Activated CD8-positive, alpha-beta T cell treated with anti-CD3 and anti-CD28 coated beads for 36 hours (primary cell): ENCODE data around the gene GEMIN8. TPM values are rescaled to one million over a fixed set of nuclear protein-coding genes. Genes with fewer than 3 reads are reported as not detected.

ENCODE experiments used
- ATAC-seq: fragments of 200-7000 bp; cut with Tn5 transposase; one replicate; pipeline ENCODE4 v1.10.0; 2021; ENCODE audit warnings: mild to moderate bottlenecking, moderate library complexity
- CTCF ChIA-PET: fragments of 350-600 bp; sonication (Branson Sonifier 250); formaldehyde crosslinking; loops from one replicate; lab custom pipeline; 2021; ENCODE audit warnings: antibody characterized with exemption; lab: Charles Lee
- POLR2A ChIA-PET: fragments of 350-600 bp; sonication (Branson Sonifier 250); formaldehyde crosslinking; loops from one replicate; lab custom pipeline; 2021; ENCODE audit warnings: antibody characterized with exemption; lab: Charles Lee
- DNase-seq: peaks from one replicate; pipeline ENCODE4 v3.0.0-alpha.2; 2020
- H3K27ac Mint-ChIP-seq: one replicate; pipeline ENCODE4 v1.8.0; 2021; ENCODE audit warnings: mild to moderate bottlenecking, mixed read lengths
- H3K27me3 Mint-ChIP-seq: one replicate; pipeline ENCODE4 v1.8.0; 2021; ENCODE audit warnings: mixed read lengths
- H3K36me3 Mint-ChIP-seq: one replicate; pipeline ENCODE4 v1.8.0; 2021; ENCODE audit warnings: low read depth, mixed read lengths
- H3K4me1 Mint-ChIP-seq: one replicate; pipeline ENCODE4 v1.8.0; 2021; ENCODE audit warnings: low read depth, mixed read lengths
- H3K4me3 Mint-ChIP-seq: one replicate; pipeline ENCODE4 v1.8.0; 2021; ENCODE audit warnings: mild to moderate bottlenecking, moderate library complexity, mixed read lengths
- H3K9me3 Mint-ChIP-seq: one replicate; pipeline ENCODE4 v1.8.0; 2021; ENCODE audit warnings: mixed read lengths
- CTCF ChIP-seq: fragments of 200-600 bp; IDR thresholded peaks from one replicate; pipeline ENCODE4 v1.8.0; 2022; ENCODE audit warnings: antibody characterized with exemption, mild to moderate bottlenecking
- intact Hi-C: fragments of 100-400 bp; cut with micrococcal nuclease; formaldehyde crosslinking; loops from one replicate; pipeline ENCODE4 v1.10.0; 2022
- total RNA-seq, 2 experiments: library from RNA; stranded (reverse); gene quantifications; one replicate each; pipeline ENCODE4 v1.2.3, GENCODE V29; 2021

Gene GEMIN8
- total RNA-seq, 2 experiments from 2014 or later: 14.7 to 15.5 TPM

DNA sequence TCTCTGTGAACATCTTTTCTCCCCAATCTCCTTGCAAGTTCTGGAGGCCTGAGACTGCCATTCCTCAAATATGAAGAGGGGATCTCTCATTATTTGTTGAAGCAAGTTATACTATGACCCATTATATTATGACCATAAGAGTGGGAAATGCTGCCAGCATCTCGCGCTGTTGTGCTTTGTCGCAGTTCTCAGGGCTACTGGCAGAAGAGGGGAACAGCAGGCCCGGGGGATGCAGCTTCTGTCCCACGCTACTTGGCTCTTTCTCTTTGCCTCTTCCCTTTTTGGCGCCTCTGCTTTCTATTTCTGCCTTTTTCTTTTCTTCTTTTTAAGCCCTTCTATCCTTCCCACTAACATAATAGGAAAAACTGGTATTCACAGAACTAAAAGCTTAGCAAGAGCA lies 64.2 kb downstream of the GEMIN8 start:
- H3K27me3 Mint-ChIP-seq: no peaks in the 10 kb centered on the region
- H3K9me3 Mint-ChIP-seq: no peaks in the 10 kb centered on the region
- H3K4me3 Mint-ChIP-seq: no peak overlapping the region
- H3K27ac Mint-ChIP-seq: no peak overlapping the region
- ATAC-seq: no peak
- no peak for TF ChIP-seq CTCF
- intact Hi-C loops: no loop called here
- H3K4me1 Mint-ChIP-seq: no peaks in the 10 kb centered on the region
- no peaks in the 10 kb centered on the region for H3K36me3 Mint-ChIP-seq
- ChIA-PET POLR2A (no interaction called here), CTCF (no interaction called here)
- no peak for DNase-seq

GRCh38 chrX:13956998-13957397 lies 72.7 kb downstream of the GEMIN8 start:
- Mint-ChIP-seq H3K9me3 (no peaks in the 10 kb centered on the region), H3K27ac (no peak overlapping the region), H3K4me1 (peaks cover 3% of the 10 kb centered on the region), H3K4me3 (no peak overlapping the region), H3K27me3 (peaks cover 2% of the 10 kb centered on the region), H3K36me3 (no peaks in the 10 kb centered on the region)
- ChIA-PET POLR2A (no interaction called here), CTCF (no interaction called here)
- ATAC-seq (no peak), DNase-seq (no peak)
- intact Hi-C loops: no loop called here
- TF ChIP-seq CTCF: no peak

Other genes with a start within 250 kb of the GEMIN8 start
- not detected for gene GPM6B, start 212.8 kb downstream of the GEMIN8 start, total RNA-seq